SK-N-SH (cell line): ENCODE results near the gene CSF3. TPM values are rescaled to one million over a fixed set of nuclear protein-coding genes. Genes with fewer than 3 reads are reported as not detected.

ENCODE experiments used
- CTCF ChIA-PET: fragments of 300-600, 350-600 bp; formaldehyde crosslinking; extraction: SDS; loops from one replicate; lab custom pipeline; 2021; lab: Yijun Ruan, JAX
- POLR2A ChIA-PET: fragments of 350-600 bp; sonication (Branson Sonifier 250); formaldehyde crosslinking; extraction: SDS; loops from one replicate; lab custom pipeline; 2020; ENCODE audit warnings: antibody characterized with exemption, inconsistent platforms; lab: Yijun Ruan, JAX
- DNase-seq: peaks from one replicate; pipeline ENCODE4 v3.0.0; 2012
- H2AFZ ChIP-seq: fragments of 200-600 bp; sonication (generic); 2 replicates; pipeline ENCODE4 v1.8.1; 2016; ENCODE audit warnings: antibody characterized with exemption, mild to moderate bottlenecking, low read depth
- H3F3A ChIP-seq: fragments of 200-600 bp; sonication (generic); replicated peaks from 2 replicates; pipeline ENCODE3; 2016; ENCODE audit warnings: antibody characterized with exemption, mild to moderate bottlenecking; ENCODE audit not compliant: insufficient read depth
- H3K27ac ChIP-seq, 2 experiments: fragments of 200-500 bp in 1 of 2; fragments of 200-600 bp in 1 of 2; sonication (Bioruptor generic) in 1 of 2; sonication (generic), shearing (Covaris generic) in 1 of 2; 2 replicates each; pipeline versions ENCODE4 v1.5.1 to v1.6.1; 2014 to 2016; ENCODE audit warnings: low read depth in 2 of 2, inconsistent platforms in 1 of 2, low read length in 1 of 2, mild to moderate bottlenecking in 1 of 2, mixed read lengths in 1 of 2
- H3K27me3 ChIP-seq: fragments of 200-600 bp; sonication (generic), shearing (Covaris generic); 2 replicates; pipeline ENCODE4 v1.6.1; 2016; ENCODE audit warnings: mixed run types; ENCODE audit not compliant: insufficient read depth
- H3K36me3 ChIP-seq, 2 experiments: fragments of 200-500 bp in 1 of 2; fragments of 200-600 bp in 1 of 2; sonication (Bioruptor generic) in 1 of 2; sonication (generic) in 1 of 2; replicated peaks in 1 of 2; 2 replicates each; pipeline versions ENCODE3 to v1.5.1; 2014 to 2016; ENCODE audit warnings: low read length in 1 of 2, mild to moderate bottlenecking in 1 of 2; ENCODE audit not compliant: insufficient read depth in 2 of 2, control insufficient read depth in 1 of 2
- H3K4me1 ChIP-seq, 2 experiments: fragments of 200-500 bp in 1 of 2; fragments of 200-600 bp in 1 of 2; sonication (Bioruptor generic) in 1 of 2; sonication (generic), shearing (Covaris generic) in 1 of 2; 2 replicates each; pipeline versions ENCODE4 v1.5.1 to v1.6.1; 2014 to 2016; ENCODE audit warnings: low read depth in 1 of 2, low read length in 1 of 2, mixed run types in 1 of 2; ENCODE audit not compliant: insufficient read depth in 2 of 2, control insufficient read depth in 1 of 2
- H3K4me2 ChIP-seq: fragments of 200-600 bp; sonication (generic), shearing (Covaris generic); 2 replicates; pipeline ENCODE4 v1.6.1; 2017; ENCODE audit warnings: mixed run types
- H3K4me3 ChIP-seq, 2 experiments: fragments of 200-500 bp in 1 of 2; fragments of 200-600 bp in 1 of 2; sonication (Bioruptor generic) in 1 of 2; sonication (generic), shearing (Covaris generic) in 1 of 2; 2 replicates each; pipeline versions ENCODE4 v1.5.1 to v1.8.1; 2014 to 2016; ENCODE audit warnings: low read depth in 2 of 2, inconsistent platforms in 1 of 2, low read length in 1 of 2, mild to moderate bottlenecking in 1 of 2, mixed read lengths in 1 of 2, moderate library complexity in 1 of 2
- H3K79me2 ChIP-seq: fragments of 200-600 bp; sonication (generic); 2 replicates; pipeline ENCODE4 v1.8.1; 2017; ENCODE audit warnings: mild to moderate bottlenecking; ENCODE audit not compliant: insufficient read depth
- H3K9ac ChIP-seq: fragments of 200-600 bp; sonication (generic); 2 replicates; pipeline ENCODE4 v1.6.1; 2017; ENCODE audit warnings: mixed run types
- H3K9me2 ChIP-seq: fragments of 200-600 bp; sonication (generic); 2 replicates; pipeline ENCODE4 v1.6.1; 2017; ENCODE audit warnings: mixed run types
- H3K9me3 ChIP-seq: fragments of 200-600 bp; sonication (generic); 2 replicates; pipeline ENCODE4 v1.6.1; 2017; ENCODE audit warnings: mixed run types, mild to moderate bottlenecking, moderate library complexity
- H4K20me1 ChIP-seq: fragments of 200-600 bp; sonication (generic); 2 replicates; pipeline ENCODE4 v1.6.1; 2017; ENCODE audit warnings: mild to moderate bottlenecking, mixed run types; ENCODE audit not compliant: insufficient read depth
- CTCF ChIP-seq: fragments of 200-600 bp; sonication (generic); IDR thresholded peaks from 2 replicates; pipeline ENCODE4 v1.6.1; 2017; ENCODE audit warnings: antibody characterized with exemption, mild to moderate bottlenecking, moderate library complexity
- FOXJ3 ChIP-seq: sonication (generic); formaldehyde crosslinking; IDR thresholded peaks from 2 replicates; pipeline ENCODE4 v1.5.1; 2020; ENCODE audit warnings: mild to moderate bottlenecking, missing genetic modification reagents
- FOXM1 ChIP-seq: IDR thresholded peaks from 2 replicates; pipeline ENCODE4 v1.4.0; 2012; ENCODE audit warnings: low read depth, mild to moderate bottlenecking
- GABPA ChIP-seq: IDR thresholded peaks from 2 replicates; pipeline ENCODE4 v1.4.0; 2012; ENCODE audit warnings: low read depth, mild to moderate bottlenecking
- GATA2 ChIP-seq: sonication (generic); formaldehyde crosslinking; IDR thresholded peaks from 2 replicates; pipeline ENCODE4 v1.5.0; 2020; ENCODE audit warnings: mild to moderate bottlenecking, missing genetic modification reagents
- JUND ChIP-seq: IDR thresholded peaks from 2 replicates; pipeline ENCODE4 v1.4.0; 2012
- MAX ChIP-seq: IDR thresholded peaks from 2 replicates; pipeline ENCODE4 v1.4.0; 2012; ENCODE audit warnings: low read depth
- MEF2A ChIP-seq: IDR thresholded peaks from 2 replicates; pipeline ENCODE4 v1.4.0; 2012; ENCODE audit warnings: low read depth, borderline replicate concordance
- NFIC ChIP-seq: IDR thresholded peaks from 2 replicates; pipeline ENCODE4 v1.4.0; 2012; ENCODE audit warnings: borderline replicate concordance
- POLR2AphosphoS5 ChIP-seq: IDR thresholded peaks from 2 replicates; pipeline ENCODE4 v1.6.1; 2012; ENCODE audit warnings: low read depth, low read length
- RCOR1 ChIP-seq: fragments of 150-350 bp; IDR thresholded peaks from 2 replicates; pipeline ENCODE4 v1.6.1; 2017; ENCODE audit warnings: antibody characterized with exemption, low read length
- REST ChIP-seq: IDR thresholded peaks from 2 replicates; pipeline ENCODE4 v1.6.1; 2012; ENCODE audit warnings: mild to moderate bottlenecking, low read depth, low read length, moderate library complexity
- RXRA ChIP-seq: IDR thresholded peaks from 2 replicates; pipeline ENCODE4 v1.4.0; 2012; ENCODE audit warnings: low read depth, mild to moderate bottlenecking, borderline replicate concordance
- SMC3 ChIP-seq: IDR thresholded peaks from 2 replicates; pipeline ENCODE4 v1.6.1; 2012; ENCODE audit warnings: low read depth, low read length, improper control_type of control experiment
- TCF12 ChIP-seq: IDR thresholded peaks from 2 replicates; pipeline ENCODE4 v1.4.0; 2012
- TEAD4 ChIP-seq: IDR thresholded peaks from 2 replicates; pipeline ENCODE4 v1.4.0; 2012; ENCODE audit warnings: mild to moderate bottlenecking, borderline replicate concordance; ENCODE audit not compliant: insufficient read depth
- USF1 ChIP-seq: IDR thresholded peaks from 2 replicates; pipeline ENCODE4 v1.4.0; 2012; ENCODE audit warnings: low read depth, borderline replicate concordance
- YY1 ChIP-seq: IDR thresholded peaks from 2 replicates; pipeline ENCODE4 v1.4.0; 2012; ENCODE audit warnings: low read depth, mild to moderate bottlenecking
- WGBS: methylation state at CpG from one replicate; pipeline ENCODE4 v1.1.6; 2017; ENCODE audit warnings: low lambda C conversion rate; 5-methylcytosine and 5-hydroxymethylcytosine counted together
- polyA plus RNA-seq, 3 experiments: library from polyadenylated mRNA; depleted of rRNA; stranded (reverse); fragments of >200 nt; gene quantifications; 2 replicates each; pipeline ENCODE4 v1.2.3, GENCODE V29; 2012
- TF ChIP-seq, protein P1 (sequence below): IDR thresholded peaks from 2 replicates; pipeline ENCODE4; 2012
- TF ChIP-seq, protein P2 (sequence below): IDR thresholded peaks from 2 replicates; pipeline ENCODE4 v1.4.0; 2012; ENCODE audit warnings: low read depth, borderline replicate concordance

Gene CSF3
- polyA plus RNA-seq, 1 of the 3 experiments (the other 2 are of a cell fraction): not detected

- ChIA-PET POLR2A (interaction anchor here (0.5 kb wide), 1 partner anchor 15 kb away, joined by 4 read pairs; no protein-coding TSS in a partner anchor), CTCF (interaction anchor here (0.7 to 1.3 kb wide), 4 partner anchors 16 to 194 kb away, joined by 3 to 5 read pairs (median 4); no protein-coding TSS in a partner anchor)
- no peak for TF ChIP-seq NFIC
- no peak for TF ChIP-seq TCF12
- TF ChIP-seq USF1: no peak
- TF ChIP-seq FOXM1: no peak
- TF ChIP-seq GABPA: no peak
- Histone ChIP-seq H2AFZ (no peak overlapping the region), H3K79me2 (no peaks in the 10 kb centered on the region), H3K27me3 (no peaks in the 10 kb centered on the region), H3K9me2 (no peaks in the 10 kb centered on the region), H3K4me1 (no peaks in the 10 kb centered on the region), H3K36me3 (peaks cover 7 to 43% of the 10 kb centered on the region in 2 experiments), H3K27ac (no peak overlapping the region), H3F3A (peaks cover 11% of the 10 kb centered on the region), H4K20me1 (no peaks in the 10 kb centered on the region), H3K4me2 (no peak overlapping the region), H3K4me3 (no peak overlapping the region), H3K9me3 (no peaks in the 10 kb centered on the region), H3K9ac (no peak overlapping the region)
- 86% methylated on average over 3 of the region's 4 CpGs for WGBS
- DNase-seq: no peak
Measured at GRCh38 chr17:39997543-39997942, 17.7 kb upstream of the CSF3 start.

GRCh38 chr17:39999067-39999466 lies 16.2 kb upstream of the CSF3 start:
- no peaks in the 10 kb centered on the region for H3K27me3 ChIP-seq
- no peak overlapping the region for H3K9ac ChIP-seq
- H3K27ac ChIP-seq: no peak overlapping the region
- no peak overlapping the region for H3K4me2 ChIP-seq
- H3F3A ChIP-seq: peaks cover 11% of the 10 kb centered on the region
- H3K9me3 ChIP-seq: no peaks in the 10 kb centered on the region
- H3K9me2 ChIP-seq: no peaks in the 10 kb centered on the region
- no peaks in the 10 kb centered on the region for H3K79me2 ChIP-seq
- CTCF ChIA-PET: interaction anchor here (0.9 to 2.4 kb wide), 4 partner anchors 15 to 192 kb away, joined by 3 to 10 read pairs (median 4); partner anchors contain the start of gene PSMD3
- DNase-seq: no peak
- no peaks in the 10 kb centered on the region for H4K20me1 ChIP-seq
- H3K4me1 ChIP-seq: no peaks in the 10 kb centered on the region
- H3K4me3 ChIP-seq: no peak overlapping the region
- POLR2A ChIA-PET: no interaction called here
- H2AFZ ChIP-seq: no peak overlapping the region
- H3K36me3 ChIP-seq: peaks cover 7 to 28% of the 10 kb centered on the region in 2 experiments
- 83% methylated on average over 4 of the region's 4 CpGs for WGBS
- no peak for TF ChIP-seq RXRA
- TF ChIP-seq MEF2A: no peak
- TF ChIP-seq, protein P1, sequence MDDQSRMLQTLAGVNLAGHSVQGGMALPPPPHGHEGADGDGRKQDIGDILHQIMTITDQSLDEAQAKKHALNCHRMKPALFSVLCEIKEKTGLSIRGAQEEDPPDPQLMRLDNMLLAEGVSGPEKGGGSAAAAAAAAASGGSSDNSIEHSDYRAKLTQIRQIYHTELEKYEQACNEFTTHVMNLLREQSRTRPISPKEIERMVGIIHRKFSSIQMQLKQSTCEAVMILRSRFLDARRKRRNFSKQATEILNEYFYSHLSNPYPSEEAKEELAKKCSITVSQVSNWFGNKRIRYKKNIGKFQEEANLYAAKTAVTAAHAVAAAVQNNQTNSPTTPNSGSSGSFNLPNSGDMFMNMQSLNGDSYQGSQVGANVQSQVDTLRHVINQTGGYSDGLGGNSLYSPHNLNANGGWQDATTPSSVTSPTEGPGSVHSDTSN: no peak
- TF ChIP-seq SMC3: no peak
- no peak for TF ChIP-seq RCOR1
- no peak for TF ChIP-seq YY1
- no peak for TF ChIP-seq MAX
- no peak for TF ChIP-seq GATA2 (CRISPR knock-in tag)
- no peak for TF ChIP-seq TEAD4
- no peak for TF ChIP-seq REST
- no peak for TF ChIP-seq POLR2AphosphoS5
- no peak for TF ChIP-seq JUND
- TF ChIP-seq CTCF: no peak
- TF ChIP-seq, protein P2, sequence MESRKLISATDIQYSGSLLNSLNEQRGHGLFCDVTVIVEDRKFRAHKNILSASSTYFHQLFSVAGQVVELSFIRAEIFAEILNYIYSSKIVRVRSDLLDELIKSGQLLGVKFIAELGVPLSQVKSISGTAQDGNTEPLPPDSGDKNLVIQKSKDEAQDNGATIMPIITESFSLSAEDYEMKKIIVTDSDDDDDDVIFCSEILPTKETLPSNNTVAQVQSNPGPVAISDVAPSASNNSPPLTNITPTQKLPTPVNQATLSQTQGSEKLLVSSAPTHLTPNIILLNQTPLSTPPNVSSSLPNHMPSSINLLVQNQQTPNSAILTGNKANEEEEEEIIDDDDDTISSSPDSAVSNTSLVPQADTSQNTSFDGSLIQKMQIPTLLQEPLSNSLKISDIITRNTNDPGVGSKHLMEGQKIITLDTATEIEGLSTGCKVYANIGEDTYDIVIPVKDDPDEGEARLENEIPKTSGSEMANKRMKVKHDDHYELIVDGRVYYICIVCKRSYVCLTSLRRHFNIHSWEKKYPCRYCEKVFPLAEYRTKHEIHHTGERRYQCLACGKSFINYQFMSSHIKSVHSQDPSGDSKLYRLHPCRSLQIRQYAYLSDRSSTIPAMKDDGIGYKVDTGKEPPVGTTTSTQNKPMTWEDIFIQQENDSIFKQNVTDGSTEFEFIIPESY: no peak
- no peak for TF ChIP-seq FOXJ3
